Heart left ventricle (tissue), 16 donors: ENCODE measurements around the gene YY1. TPM values are rescaled to one million over a fixed set of nuclear protein-coding genes. Genes with fewer than 3 reads are reported as not detected.
A peak's percentile ranks its signal among the peaks of the same experiment; 100 is the strongest.

Experiments used
- ATAC-seq, 4 donors: fragments of 200-7000 bp; cut with Tn5 transposase; one replicate each; pipeline ENCODE4 v1.9.1; 2020 to 2022; ENCODE audit warnings: moderate library complexity in 4 of 4, mild to moderate bottlenecking in 3 of 4, moderate number of reproducible peaks in 1 of 4
- DNase-seq, 5 donors: peaks; one replicate each; pipeline ENCODE4 v3.0.0-alpha.2; 2020
- H3K27ac ChIP-seq, 12 donors: fragments of 200-600 bp; sonication (generic) in 4 of 12; one replicate each; pipeline versions ENCODE4 v1.5.0 to v1.8.0; 2016 to 2022; ENCODE audit warnings: mild to moderate bottlenecking in 2 of 12
- H3K27me3 ChIP-seq, 9 donors: fragments of 200-600 bp; sonication (generic) in 2 of 9; one replicate each; pipeline versions ENCODE4 v1.5.1 to v1.8.0; 2016 to 2022; ENCODE audit warnings: mild to moderate bottlenecking in 3 of 9
- H3K36me3 ChIP-seq, 9 donors: fragments of 200-600 bp; sonication (generic) in 2 of 9; one replicate each; pipeline versions ENCODE4 v1.5.0 to v1.8.0; 2018 to 2022; ENCODE audit warnings: mild to moderate bottlenecking in 2 of 9
- H3K4me1 ChIP-seq, 12 donors: fragments of 200-600 bp; sonication (generic) in 4 of 12; one replicate each; pipeline versions ENCODE4 v1.5.0 to v1.8.0; 2016 to 2022; ENCODE audit warnings: mild to moderate bottlenecking in 3 of 12
- H3K4me3 ChIP-seq, 12 donors: fragments of 200-600 bp; sonication (generic) in 4 of 12; one replicate each; pipeline versions ENCODE4 v1.5.0 to v1.8.0; 2017 to 2022; ENCODE audit warnings: mild to moderate bottlenecking in 9 of 12, moderate library complexity in 4 of 12
- H3K9me3 ChIP-seq, 12 donors: fragments of 200-600 bp; sonication (generic) in 4 of 12; one replicate each; pipeline versions ENCODE4 v1.5.0 to v1.8.0; 2016 to 2022; ENCODE audit warnings: mild to moderate bottlenecking in 1 of 12
- CTCF ChIP-seq, 12 donors: fragments of 200-600 bp; sonication (generic) in 4 of 12; IDR thresholded peaks; one replicate each; pipeline versions ENCODE4 v1.5.0 to v1.8.0; 2018 to 2022; ENCODE audit warnings: antibody characterized with exemption in 12 of 12, mild to moderate bottlenecking in 5 of 12
- POLR2A ChIP-seq, 2 donors: fragments of 450-650 bp; IDR thresholded peaks; one replicate each; pipeline ENCODE4 v1.6.1; 2017; ENCODE audit warnings: antibody characterized with exemption in 2 of 2, mild to moderate bottlenecking in 2 of 2, moderate library complexity in 2 of 2
- WGBS, 4 donors: extraction: QIAGEN DNeasy Blood & Tissue Kit in 2 of 4; methylation state at CpG; one replicate each; pipeline versions ENCODE4 v1.1.5 to v1.1.7; 2013 to 2018; 5-methylcytosine and 5-hydroxymethylcytosine counted together
- intact Hi-C, 10 donors: fragments of 100-400 bp; cut with DNase I; formaldehyde crosslinking; loops; one replicate each; pipeline versions ENCODE4 v1.11.1 to v1.14.2; 2022
- polyA plus RNA-seq, 2 donors: library from polyadenylated mRNA; stranded (reverse); fragments of 200-250 nt; gene quantifications; one replicate each; pipeline ENCODE4 v1.2.3, GENCODE V29; 2013
- total RNA-seq, 9 donors: library from RNA; depleted of rRNA in 2 of 9; stranded (reverse); fragments of >200 nt in 2 of 9; fragmentation: NEBNext Ultra II Directional in 3 of 9; extraction: Animal tissue kit (Norgen Biotek cat#: 25700) in 3 of 9; gene quantifications; one replicate each; pipeline versions ENCODE4 v1.1.0 to v1.2.4, GENCODE V29; 2016 to 2023
- donor health status: ischemic (EF 13 %, LVEDD 7.1; RV severe dilation, severe dysfunction).
- donor health status: healthy with polysubstance abuse.
- donor health status: DM: no; HTN: yes; CAD: no.
- donor health status: DM: no; HTN: no; CAD: no.
- donor health status: ischemic (EF 25% LVEDD 6.9; RV normal size, moderate dysfunction).
- donor health status: ischemic (EF 25% LVEDD 5.7; RV mildly dilated, moderate dysfunction).
- donor health status: healthy.
- donor health status: DM: yes; HTN: yes; CAD: no.
- donor health status: ischemic (EF 35%, LVEDD 5.7; RV mildly dilated, moderate dysfunction).
- donor health status: nonischemic (EF 11% LVEDD 7.7; RV severe dilation, severe dysfunction).
- donor health status: DM: yes; HTN: yes; CAD: no.
- donor health status: PGD.
- donor health status: ischemic (EF 29% LVEDD 5.4; RV normal size, mild dysfunction).
- donor health status: nonischemic (EF 23%, LVEDD 6.1; RV moderate dilation, normal function).

Gene YY1
- total and polyA plus RNA-seq, 11 donors, result 18.4 to 59.7 (median 45.1) TPM

DNA sequence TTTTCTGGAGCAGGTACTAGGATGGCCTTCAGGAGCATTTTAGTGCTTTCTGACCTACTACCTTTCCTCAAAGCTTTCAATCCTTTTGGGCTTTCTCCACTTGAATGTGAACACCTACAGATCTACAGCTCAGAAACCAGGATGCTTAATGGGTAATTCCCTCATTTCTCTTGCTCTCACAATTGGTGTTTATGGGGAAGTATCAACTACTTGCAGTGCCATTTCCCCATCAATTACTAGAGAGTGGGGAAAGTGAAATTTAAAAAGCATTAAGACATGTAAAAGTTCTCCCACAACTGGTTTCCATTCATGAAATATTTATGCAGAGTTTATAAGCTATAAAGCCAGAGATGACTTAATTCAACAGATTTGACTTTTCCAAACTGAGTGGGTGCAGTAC is 2.1 kb upstream of the YY1 start:
- Histone ChIP-seq H3K9me3 (no peaks in the 10 kb centered on the region), H3K4me1 (peaks cover 10 to 45% (median 29%) of the 10 kb centered on the region in 12 donors), H3K27me3 (no peaks in the 10 kb centered on the region), H3K4me3 (peak overlapping the region in 7 of 12 donors; percentile 84 to 100 (median 99)), H3K36me3 (peaks cover 0 to 8% (median 3%) of the 10 kb centered on the region in 9 donors), H3K27ac (peak overlapping the region in 2 of 12 donors; percentile 98 to 99)
- DNase-seq (no peak), ATAC-seq (no peak)
- intact Hi-C loops, result loop anchor here in 3 of 10 donors (2.0 to 10.0 kb wide), 3 partner anchors 40 to 140 kb away; partner anchors contain the start of gene WDR25 (in 2 of the 3)
- TF ChIP-seq CTCF (IDR thresholded peaks at IDR 0.05), result no peak
- TF ChIP-seq POLR2A (IDR thresholded peaks at IDR 0.05), result no peak

DNA sequence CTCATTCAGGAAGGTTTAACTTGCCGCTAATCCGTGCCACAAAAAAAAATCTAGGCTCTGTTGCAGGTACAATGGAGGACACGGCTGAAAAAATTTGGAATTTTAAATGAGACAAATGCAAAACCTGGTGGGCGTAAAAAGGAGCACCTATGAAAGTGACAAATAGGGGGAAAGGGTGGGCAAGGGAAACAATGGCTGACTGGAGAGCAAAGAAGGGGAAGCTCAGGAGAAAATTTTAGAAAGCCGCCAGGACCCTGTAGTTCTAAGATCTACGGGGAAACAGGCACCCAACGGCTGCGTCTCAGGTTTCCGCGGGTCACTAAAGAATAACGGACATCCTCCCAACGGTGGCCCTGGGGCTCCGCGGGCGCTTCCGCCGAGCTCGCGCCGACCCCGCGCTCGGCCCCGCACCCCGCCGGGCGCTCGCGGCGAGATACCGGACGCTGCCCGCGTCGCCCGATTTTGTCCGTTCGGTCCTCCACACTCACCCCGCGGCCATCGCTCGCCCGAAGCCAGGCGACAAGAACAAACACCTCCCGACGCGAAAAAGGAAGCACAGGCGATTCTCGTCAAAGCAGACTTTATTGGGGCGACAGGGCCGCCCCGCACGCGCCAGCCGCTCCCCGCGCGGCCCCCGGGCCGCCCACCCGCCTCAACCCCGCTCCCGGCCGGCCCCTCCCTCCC is 1.1 kb upstream of the YY1 start:
- peaks cover 0 to 7% (median 0%) of the 10 kb centered on the region in 9 donors for H3K36me3 ChIP-seq
- intact Hi-C loops, result loop anchor here in 5 of 10 donors (1.0 to 10.0 kb wide), 6 partner anchors 24 to 139 kb away; partner anchors contain the start of genes WDR25 (in 3 of the 5) and SLC25A29 (in 1 of the 5)
- peak overlapping the region; percentile 98 to 100 (median 99) for H3K27ac ChIP-seq
- 0 to 1% (median 0%) methylated on average over 56 to 64 of the region's 64 CpGs for WGBS, 4 donors
- DNase-seq (peak; percentile 56 to 71 (median 63)), ATAC-seq (peak in 3 of 4 donors; percentile 16 to 29 (median 19))
- H3K9me3 ChIP-seq, result no peaks in the 10 kb centered on the region
- H3K27me3 ChIP-seq, result no peaks in the 10 kb centered on the region
- H3K4me1 ChIP-seq, result peaks cover 10 to 53% (median 38%) of the 10 kb centered on the region in 12 donors
- TF ChIP-seq CTCF (IDR thresholded peaks at IDR 0.05) (no peak), POLR2A (IDR thresholded peaks at IDR 0.05) (no peak)
- H3K4me3 ChIP-seq, result peak overlapping the region; percentile 84 to 100 (median 99)

GRCh38 chr14:100239211-100239839 is 381 bp downstream of the YY1 start:
- WGBS, 4 donors, result 0 to 1% (median 1%) methylated on average over 26 to 93 of the region's 93 CpGs

More at GRCh38 chr14:100239211-100239839, 381 bp downstream of the YY1 start:
- DNase-seq (peak; percentile 15 to 74 (median 45)), ATAC-seq (peak in 2 of 4 donors; percentile 1 to 6)
- no peaks in the 10 kb centered on the region for H3K27me3 ChIP-seq
- TF ChIP-seq POLR2A (IDR thresholded peaks at IDR 0.05) (no peak), CTCF (IDR thresholded peaks at IDR 0.05) (no peak)
- peaks cover 15 to 68% (median 47%) of the 10 kb centered on the region in 12 donors for H3K4me1 ChIP-seq
- peak overlapping the region; percentile 84 to 100 (median 99) for H3K4me3 ChIP-seq
- no peaks in the 10 kb centered on the region for H3K9me3 ChIP-seq
- peaks cover 0 to 3% (median 0%) of the 10 kb centered on the region in 9 donors for H3K36me3 ChIP-seq
- intact Hi-C loops, result loop anchor here in 4 of 10 donors (2.0 to 10.0 kb wide), 4 partner anchors 67 to 138 kb away; partner anchors contain the start of genes WDR25 (in 3 of the 4) and SLC25A29 (in 1 of the 4)
- peak overlapping the region; percentile 91 to 100 (median 99) for H3K27ac ChIP-seq
